GM18858 (cell line): ENCODE measurements around the gene GEMIN2.
"Not testable (repeated sequence)": the region's sequence is repeated elsewhere in the genome, so short reads cannot be mapped to it uniquely, and the experiment has no call there.

Experiments
- ATAC-seq: cut with Tn5 transposase; IDR thresholded peaks from one replicate; pipeline ENCODE4 v1.9.1; 2021; ENCODE audit not compliant: unreplicated experiment

Gene GEMIN2, protein sequence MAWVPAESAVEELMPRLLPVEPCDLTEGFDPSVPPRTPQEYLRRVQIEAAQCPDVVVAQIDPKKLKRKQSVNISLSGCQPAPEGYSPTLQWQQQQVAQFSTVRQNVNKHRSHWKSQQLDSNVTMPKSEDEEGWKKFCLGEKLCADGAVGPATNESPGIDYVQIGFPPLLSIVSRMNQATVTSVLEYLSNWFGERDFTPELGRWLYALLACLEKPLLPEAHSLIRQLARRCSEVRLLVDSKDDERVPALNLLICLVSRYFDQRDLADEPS

DNA sequence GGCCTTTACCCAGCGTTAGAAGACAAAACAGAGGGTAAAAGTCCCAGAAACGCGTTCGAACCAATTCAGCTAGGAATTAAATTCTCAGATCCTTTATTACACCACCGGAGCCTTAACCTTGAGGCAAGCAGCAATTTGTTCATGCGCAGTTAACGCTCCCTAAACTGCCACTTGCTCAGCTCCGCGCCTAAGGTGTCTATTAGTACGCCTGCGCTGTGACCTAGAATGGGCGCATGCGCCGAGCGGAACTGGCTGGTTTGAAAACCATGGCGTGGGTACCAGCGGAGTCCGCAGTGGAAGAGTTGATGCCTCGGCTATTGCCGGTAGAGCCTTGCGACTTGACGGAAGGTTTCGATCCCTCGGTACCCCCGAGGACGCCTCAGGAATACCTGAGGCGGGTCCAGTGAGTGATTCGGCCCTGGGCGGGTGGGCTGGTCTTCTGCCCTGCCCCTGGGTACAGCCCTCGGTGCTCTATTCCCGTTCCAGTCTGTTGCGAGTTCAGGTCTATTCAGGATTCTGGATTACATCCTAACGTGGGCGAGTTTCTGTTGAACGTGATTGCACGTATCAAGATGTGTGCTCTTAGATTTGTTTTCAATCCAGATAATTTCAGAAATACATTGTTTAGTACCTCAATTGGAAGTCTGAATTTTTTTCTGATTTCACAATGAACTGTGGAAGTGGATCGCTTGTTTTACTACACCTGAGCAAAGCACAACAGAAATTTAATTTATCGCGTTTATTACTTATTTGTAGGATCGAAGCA is at the start of gene GEMIN2:
Gene GEMIN2 (plus strand): TSS at position 251 of the 766 bp plus-strand sequence. CDS start 16 bp downstream, at position 267.
- peak; percentile 86 for ATAC-seq

DNA sequence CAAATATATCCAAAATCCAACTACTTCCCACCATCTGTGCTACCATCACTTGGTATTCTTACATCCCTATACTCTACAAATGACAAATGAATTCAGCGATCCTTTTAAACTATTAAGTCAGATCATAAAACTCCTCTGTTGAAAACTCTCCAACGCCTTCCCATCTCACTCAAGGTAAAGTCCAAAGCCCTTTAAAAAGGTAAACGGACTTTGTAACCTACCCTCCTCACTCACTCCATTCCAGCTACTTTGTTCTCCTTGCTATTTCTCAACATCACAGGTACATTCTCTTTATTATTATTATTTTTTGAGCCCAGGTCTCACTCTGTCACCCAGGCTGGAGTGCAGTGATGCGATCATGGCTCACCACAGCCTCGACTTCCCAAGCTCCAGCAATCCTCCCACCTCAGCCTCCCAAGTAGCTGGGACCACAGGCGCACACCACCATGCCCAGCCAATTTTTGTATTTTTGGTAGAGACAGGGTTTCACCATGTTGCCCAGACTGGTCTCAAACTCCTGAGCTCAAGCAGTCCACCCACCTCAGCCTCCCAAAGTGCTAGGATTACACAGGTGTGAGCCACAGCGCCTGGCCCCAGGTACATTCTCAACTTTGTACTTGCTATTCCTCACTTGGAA is 44.8 kb upstream of the GEMIN2 start:
- ATAC-seq = not testable (repeated sequence)

DNA sequence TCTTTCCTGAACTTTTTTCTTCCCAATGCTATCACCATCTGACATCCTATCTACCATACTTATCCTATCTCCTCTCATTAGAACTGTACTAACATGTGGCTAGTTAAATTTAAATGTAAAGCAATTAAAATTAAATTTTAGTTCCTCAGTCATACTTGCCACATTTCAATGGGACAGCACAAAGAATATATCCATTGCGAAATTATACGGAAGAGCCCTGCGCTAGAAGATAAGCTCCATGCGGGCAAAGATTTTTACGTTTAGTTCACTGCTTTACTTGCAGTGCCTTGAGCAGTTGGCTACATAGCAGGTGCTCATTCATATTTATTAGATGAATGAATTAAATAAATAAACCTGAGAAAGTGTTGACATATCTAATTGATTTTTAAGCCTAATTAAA is 44.2 kb upstream of the GEMIN2 start:
- ATAC-seq = no peak

DNA sequence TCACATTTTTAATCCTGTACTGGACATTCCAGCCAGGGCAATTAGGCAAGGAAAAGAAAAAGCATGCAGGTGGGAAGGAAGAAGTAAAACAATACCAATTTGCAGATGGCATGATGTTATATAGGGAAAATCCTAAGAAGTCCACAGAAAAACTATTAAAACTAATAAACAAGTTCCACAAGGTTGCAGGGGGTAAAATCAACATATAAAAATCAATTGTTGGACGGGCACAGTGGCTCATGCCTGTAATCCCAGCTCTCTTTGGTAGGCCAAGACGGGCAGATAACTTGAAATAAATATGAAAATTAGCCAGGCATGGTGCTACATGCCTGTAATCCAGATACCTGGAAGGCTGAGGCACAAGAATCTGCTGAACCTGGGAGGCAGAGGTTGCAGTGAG is 43.0 kb upstream of the GEMIN2 start:
- ATAC-seq = no peak

DNA sequence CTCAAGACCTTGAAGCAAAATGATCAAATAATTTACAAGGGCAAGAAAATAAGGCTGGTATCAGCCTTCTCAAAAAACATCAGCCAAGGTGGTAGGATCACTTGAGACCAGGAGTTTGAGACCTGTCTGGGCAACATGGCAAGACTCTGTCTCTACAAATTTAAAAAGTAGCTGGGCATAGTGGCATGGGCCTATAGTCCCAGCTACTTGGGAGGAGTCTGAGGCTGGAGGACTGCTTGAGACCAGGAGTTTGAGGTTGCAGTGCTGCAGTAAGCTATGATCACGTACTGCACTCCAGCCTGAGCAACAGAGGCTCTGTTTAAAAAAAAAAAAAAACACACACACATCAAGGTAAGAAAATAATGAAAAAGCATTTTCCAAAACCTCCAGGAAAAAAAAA is 33.2 kb upstream of the GEMIN2 start:
- ATAC-seq = no peak

DNA sequence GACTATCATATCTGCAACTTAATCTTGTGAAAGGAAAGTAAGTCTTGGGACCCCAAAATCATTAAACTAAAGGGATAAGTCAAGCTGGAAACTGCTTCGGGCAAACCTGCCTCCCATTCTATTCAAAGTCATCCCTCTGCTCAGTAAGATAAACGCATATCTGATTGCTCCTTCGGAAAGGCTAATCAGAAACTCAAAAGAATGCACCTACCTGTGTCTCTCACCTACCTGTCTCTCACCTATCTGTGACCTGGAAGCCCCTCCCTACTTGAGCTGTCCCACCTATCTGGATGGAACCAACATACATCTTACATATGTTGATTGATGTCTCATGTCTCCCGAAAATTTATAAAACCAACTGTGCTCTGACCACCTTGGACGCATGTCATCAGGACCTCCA is 31.0 kb upstream of the GEMIN2 start:
- no peak for ATAC-seq

DNA sequence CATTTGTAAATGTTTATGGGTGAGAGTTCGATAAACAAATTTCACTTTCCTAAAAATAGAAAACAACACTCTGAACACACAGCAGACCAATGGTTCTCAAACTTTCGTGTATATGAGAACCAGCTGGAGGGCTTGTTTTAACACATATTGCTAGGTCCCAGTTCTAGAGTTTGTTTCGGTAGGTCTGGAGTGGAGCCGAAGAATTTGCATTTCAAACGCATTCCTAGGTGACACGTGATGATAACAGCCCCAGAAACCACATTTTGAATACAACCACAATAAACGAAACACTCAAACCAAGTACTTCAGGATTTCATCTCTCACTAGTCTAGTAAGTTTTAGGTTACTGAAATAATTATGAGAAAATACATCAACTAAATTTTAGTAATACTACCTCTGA is 28.2 kb upstream of the GEMIN2 start:
- ATAC-seq = no peak

DNA sequence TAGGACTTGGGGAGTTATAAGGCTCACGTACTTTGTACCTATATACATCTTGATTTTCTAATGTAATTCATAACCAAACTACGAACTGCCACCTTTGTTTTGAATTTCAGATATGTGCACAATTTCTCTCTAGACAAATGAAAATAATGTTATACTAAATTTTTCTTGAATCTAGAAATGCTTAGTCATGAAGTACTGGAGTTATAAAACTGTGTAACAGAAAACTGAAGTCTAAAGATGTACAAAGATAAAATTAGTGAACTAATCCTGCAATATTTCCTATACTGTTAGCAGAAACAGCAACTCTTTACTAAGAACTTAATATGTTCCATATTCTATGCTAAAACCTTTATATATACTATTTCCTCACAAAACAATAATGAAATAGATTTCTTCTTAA is 26.6 kb upstream of the GEMIN2 start:
- ATAC-seq = no peak

DNA sequence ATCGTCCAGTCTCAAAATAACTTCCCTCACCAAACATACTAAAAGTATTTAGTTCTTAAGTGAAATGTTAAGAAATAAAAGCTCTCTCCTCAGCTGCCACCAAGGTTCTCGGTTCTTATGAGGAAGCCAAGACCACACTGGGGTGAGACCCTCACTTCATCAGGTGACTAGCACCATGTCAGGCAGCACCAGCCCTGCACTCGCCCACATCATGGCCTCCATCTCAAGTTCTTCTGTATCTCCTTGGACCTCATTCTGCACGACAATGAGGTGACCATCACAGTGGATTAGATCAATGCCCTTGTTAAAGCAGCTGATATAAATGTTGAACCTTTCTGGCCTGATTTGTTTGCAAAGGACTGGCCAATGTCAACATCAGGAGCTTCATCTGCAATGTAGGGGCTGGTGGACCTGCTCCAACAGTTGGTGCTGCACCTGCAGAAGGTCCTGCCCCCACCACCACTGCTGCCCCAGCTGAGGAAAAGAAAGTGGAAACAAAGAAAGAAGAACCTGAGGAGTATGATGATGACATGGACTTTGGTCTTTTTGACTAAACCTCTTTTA is 23.5 kb upstream of the GEMIN2 start:
- no peak for ATAC-seq

DNA sequence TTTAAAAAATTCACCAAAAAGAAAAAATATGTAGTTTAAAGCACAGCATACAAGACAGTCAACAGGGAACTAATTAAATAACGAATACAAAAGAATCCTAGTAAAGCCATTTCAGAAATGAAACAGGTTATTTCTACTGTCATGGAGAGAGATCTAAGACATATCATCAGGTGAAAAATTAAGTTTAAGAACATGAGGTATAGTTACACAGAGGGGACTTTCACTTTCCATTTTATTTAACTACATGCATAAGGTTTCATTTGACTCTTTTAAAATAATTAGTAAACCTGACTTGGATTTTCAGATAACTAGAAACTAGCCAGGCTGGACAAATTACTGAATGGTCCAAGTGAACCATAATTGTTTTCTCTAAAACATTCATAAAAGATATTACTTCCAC is 22.4 kb upstream of the GEMIN2 start:
- peak; percentile 42 for ATAC-seq

DNA sequence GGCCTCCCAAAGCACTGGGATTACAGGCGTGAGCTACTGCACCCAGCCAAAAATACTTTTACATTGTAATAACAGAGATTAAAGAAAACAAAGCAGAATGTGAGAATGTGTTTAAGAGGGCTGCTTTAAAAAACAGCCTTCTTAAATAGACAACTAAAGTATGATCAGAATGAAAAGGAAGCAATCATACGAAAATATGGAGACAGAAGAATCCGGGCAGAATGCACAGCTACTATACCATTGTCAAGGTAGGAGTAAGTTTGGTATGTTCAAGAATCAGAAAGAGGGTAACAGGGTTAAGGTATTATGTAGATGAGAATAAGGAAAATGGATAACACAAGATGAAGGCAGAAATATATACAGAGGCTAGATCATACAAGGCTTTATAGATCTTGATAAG is 19.6 kb upstream of the GEMIN2 start:
- no peak for ATAC-seq

DNA sequence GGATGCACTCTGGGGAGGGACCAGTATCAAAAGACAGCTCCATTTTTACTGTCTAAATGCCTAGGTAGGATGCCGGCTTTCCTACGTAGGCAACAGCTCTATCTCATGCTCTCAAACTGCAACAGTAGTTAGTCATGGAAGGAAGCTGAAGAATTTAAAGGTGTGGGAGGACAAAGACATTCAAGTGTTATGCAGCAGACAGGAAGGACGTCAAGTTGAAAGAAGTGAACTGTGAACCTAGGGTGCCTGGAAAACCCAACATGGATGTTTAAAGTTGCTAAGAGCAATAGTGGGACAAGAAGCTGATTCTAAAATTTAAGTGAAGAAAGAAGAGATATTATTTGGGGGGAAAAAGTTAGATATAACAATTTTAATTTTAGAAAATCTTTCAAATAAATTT is 17.0 kb upstream of the GEMIN2 start:
- ATAC-seq = peak; percentile 37

DNA sequence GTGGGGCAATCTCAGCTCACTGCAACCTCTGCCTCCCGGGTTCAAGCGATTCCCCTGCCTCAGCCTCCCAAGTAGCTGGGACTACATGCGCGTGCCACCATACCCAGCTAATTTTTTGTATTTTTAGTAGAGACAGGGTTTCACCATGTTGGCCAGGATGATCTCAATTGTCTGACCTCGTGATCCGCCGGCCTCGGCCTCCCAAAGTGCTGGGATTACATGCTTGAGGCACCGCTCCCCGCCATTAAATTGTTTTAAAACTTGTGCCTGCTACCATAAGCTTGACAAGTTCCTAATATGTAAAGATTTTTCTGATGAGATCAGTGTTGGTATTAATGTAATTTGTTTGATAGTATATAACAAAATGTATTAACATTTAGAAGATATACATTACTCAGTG is 14.9 kb upstream of the GEMIN2 start:
- not testable (repeated sequence) for ATAC-seq

DNA sequence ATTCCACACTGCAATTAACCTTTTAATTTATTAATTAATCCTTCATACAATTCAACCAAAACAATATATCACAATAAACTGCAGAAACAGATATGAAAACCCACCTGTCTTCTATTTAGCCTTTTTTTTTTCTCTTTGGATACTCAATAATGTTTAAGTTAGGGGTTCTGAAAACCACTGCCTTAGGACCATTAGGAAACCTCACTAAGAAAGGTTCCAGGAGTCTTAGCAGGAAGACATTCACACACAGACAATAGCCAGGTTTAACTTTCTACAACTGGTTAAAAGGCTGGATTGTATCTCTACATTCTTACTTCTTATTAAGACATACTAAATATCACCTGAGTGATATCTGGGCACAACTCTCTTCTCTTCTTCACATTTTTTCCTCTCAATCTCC is 14.4 kb upstream of the GEMIN2 start:
- no peak for ATAC-seq

DNA sequence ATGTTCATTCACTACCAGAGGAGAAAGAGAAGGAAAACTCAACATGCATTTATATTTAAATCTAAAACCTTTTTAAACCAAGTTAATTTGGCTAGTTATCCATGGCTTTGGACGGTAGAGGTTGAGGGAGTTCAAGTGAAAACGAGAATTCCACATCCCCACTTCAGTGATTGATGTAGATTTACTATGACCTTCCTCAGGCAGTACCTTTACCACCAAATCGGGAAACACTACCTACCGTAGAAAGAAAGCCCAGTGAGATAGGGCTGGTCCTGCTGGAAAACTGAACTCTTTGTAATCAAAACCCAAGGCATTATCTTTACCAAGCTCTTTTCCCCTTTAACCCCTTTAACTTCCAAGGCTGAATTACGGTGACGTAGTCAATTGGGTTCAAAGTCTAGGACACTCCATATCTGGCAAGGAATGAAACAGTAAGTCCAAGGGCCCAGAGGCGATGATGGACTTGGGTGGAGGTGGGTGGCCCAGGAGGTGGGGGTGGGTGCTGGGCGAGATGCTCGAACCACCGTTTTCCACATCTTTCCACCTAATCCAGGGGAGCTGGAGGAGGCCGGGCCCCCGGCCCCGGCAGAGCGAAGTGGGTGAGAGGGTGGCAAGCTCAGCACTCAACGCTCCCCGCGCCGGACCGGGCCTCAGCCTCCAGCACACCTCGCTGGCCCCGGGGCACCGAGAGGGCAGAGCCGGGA is 11.7 kb upstream of the GEMIN2 start:
- ATAC-seq = peak; percentile 5

DNA sequence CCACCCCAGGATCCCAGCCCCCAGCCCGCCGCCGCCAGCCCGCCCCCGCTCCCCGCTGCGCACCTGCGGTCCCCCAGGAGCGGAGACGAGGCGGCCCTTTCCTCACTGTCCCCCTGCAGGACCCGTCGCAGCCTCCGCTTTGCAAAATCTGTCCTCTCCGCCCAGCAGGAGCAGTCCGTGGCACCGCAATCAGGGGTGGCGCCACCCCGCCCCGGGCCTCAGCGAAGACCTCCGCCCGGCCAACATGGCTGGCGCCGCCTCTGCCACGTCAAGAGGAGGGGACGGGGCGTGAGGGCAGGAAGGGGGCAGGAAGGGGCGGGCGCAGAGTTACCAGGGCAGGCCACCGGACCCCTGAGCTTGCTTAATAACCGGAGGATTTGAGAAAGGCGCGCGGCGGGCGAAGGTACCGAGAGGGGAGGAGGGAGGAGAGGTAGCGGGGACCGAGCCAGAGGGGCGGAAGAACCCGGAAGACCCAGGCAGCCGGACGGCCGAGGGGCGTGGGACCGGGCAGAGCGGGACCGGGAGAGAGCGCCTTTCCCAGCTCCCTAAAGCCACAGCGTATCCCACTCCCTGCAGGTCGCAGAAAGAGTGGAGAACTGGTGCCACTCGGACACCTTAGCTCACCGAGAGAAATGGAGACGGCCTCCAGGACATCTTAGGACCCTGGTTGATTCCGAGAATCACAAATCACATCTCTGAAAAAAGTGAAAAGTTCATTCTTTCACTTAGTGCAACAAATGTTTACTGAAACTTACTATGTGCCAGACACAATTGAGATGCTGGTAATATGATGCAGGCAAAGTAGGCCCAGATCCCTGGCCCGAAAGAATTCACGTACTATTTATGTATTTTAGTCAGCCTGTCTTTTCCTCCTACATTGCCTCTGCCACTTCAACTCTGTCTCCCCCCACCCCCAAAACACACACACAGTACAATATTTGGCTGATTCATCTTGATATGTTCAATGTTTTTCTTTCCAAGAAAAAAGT is 10.9 kb upstream of the GEMIN2 start, which contains the start of gene SEC23A:
Gene SEC23A (minus strand): TSS at position 267 of the 989 bp plus-strand sequence. CDS start 7,117 bp downstream, outside the sequence.
- peak; percentile 77 for ATAC-seq

DNA sequence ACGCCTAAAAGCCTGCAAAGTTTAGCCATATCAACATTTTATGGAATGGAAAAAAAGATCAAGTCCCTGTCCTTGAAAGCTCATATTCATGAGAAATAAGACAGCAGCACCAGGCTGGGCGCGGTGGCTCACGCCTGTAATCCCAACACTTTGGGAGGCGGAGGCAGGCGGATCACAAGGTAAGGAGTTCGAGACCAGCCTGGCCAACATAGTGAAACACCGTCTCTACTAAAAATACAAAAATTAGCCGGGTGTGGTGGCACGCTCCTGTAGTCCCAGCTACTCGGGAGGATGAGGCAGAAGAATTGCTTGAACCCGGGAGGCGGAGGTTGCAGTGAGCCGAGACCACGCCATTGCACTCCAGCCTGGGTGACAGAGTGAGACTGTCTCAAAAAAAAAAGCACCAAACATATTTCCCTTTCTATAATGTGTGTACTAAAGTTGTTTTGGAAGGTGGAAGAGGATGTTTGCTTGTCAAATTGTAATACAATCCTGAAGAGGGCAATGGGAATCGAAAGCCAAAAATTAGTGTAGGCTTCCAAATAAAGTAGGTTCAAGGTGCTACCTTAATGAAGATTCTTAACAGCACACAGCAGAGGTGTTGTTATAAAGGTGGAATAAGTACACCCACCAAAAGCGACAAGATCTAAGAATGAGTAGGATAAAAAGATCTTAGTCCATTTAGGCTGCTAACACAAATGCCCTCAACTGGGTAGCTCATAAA is 9.9 kb upstream of the GEMIN2 start:
- not testable (repeated sequence) for ATAC-seq

DNA sequence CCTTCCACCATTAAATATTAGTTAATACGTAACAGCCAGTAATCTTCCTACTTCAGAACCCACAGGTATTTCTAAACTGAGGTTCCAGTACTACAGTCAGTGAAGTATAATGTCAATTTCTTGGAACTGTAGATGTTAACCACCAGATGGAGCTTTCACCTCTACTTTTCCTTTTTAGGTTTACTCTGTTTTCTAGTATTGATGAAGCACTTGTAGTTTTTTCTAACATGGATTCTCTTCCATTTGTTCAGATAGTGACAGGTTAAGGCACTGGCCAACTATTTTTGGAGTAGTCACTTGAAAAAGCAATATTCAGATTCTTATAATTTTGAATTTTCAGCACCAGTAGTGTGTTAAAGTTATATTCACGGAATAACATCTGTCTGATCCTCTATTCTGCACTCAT is 6.5 kb upstream of the GEMIN2 start:
- peak; percentile 50 for ATAC-seq

DNA sequence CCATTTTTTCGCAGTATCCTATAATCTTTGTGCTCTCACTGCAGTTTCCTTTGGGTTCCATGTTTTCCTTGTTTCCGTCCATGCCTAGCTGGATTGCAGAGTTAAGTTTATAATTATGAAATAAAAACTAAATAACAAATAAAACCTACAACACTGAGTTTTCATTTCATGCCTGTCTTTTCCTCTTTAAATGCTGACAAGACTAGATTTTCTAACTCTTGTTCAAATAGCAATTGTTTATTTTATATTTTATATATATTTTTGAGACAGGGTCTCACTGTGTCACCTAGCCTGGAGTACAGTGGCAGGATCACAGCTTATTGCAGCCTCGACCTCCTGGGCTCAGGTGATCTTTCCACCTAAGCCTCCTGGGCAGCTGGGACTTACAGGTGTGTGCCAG is 5.3 kb upstream of the GEMIN2 start:
- ATAC-seq = no peak
